Neural cell (in vitro differentiated cells): ENCODE data around the gene FHIT.

Source experiments
- EZH2 ChIP-seq: fragments of 200-600, 300-800 bp; shearing (Covaris generic), sonication (generic); IDR thresholded peaks from 2 replicates; pipeline ENCODE4 v1.6.1; 2014; ENCODE audit warnings: antibody characterized with exemption, low read length, borderline replicate concordance, mild to moderate bottlenecking; ENCODE audit not compliant: insufficient read depth, poor library complexity, severe bottlenecking
- TF ChIP-seq, protein P1 (sequence below): fragments of 450-650 bp; IDR thresholded peaks from 2 replicates; pipeline ENCODE4 v1.5.1; 2014; ENCODE audit warnings: antibody characterized with exemption, mild to moderate bottlenecking, moderate library complexity; ENCODE audit not compliant: poor library complexity, severe bottlenecking
- TF ChIP-seq, protein P2 (sequence below): IDR thresholded peaks from 2 replicates; pipeline ENCODE4 v1.6.1; 2012; ENCODE audit warnings: borderline replicate concordance

DNA sequence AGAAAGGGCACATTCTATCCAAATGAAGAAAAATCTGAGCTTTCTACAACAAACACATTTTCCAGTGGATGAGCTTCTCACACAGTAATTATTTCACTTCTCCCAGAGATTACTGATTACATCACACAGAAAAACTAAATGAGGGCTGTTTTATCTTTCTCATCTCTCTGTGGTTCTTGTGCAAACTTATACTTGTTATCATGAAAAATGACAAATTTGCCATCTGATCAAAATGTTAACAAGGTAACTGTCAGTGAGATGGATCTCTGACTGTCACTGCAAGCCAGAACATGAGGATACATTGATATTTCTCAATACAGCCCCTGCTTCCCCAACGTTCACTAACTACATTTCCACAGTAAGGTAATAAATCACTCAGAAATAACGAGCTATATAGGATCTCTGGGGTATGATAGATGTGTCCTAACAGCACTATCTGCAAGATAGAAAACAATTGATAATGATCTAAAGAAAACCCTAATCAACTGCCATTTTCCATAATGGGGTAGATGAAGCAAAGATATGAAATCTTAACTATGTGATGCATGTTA, 1372.1 kb downstream of the FHIT start:
- no peak for TF ChIP-seq EZH2
- TF ChIP-seq, protein P1, sequence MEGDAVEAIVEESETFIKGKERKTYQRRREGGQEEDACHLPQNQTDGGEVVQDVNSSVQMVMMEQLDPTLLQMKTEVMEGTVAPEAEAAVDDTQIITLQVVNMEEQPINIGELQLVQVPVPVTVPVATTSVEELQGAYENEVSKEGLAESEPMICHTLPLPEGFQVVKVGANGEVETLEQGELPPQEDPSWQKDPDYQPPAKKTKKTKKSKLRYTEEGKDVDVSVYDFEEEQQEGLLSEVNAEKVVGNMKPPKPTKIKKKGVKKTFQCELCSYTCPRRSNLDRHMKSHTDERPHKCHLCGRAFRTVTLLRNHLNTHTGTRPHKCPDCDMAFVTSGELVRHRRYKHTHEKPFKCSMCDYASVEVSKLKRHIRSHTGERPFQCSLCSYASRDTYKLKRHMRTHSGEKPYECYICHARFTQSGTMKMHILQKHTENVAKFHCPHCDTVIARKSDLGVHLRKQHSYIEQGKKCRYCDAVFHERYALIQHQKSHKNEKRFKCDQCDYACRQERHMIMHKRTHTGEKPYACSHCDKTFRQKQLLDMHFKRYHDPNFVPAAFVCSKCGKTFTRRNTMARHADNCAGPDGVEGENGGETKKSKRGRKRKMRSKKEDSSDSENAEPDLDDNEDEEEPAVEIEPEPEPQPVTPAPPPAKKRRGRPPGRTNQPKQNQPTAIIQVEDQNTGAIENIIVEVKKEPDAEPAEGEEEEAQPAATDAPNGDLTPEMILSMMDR: no peak
- TF ChIP-seq, protein P2, sequence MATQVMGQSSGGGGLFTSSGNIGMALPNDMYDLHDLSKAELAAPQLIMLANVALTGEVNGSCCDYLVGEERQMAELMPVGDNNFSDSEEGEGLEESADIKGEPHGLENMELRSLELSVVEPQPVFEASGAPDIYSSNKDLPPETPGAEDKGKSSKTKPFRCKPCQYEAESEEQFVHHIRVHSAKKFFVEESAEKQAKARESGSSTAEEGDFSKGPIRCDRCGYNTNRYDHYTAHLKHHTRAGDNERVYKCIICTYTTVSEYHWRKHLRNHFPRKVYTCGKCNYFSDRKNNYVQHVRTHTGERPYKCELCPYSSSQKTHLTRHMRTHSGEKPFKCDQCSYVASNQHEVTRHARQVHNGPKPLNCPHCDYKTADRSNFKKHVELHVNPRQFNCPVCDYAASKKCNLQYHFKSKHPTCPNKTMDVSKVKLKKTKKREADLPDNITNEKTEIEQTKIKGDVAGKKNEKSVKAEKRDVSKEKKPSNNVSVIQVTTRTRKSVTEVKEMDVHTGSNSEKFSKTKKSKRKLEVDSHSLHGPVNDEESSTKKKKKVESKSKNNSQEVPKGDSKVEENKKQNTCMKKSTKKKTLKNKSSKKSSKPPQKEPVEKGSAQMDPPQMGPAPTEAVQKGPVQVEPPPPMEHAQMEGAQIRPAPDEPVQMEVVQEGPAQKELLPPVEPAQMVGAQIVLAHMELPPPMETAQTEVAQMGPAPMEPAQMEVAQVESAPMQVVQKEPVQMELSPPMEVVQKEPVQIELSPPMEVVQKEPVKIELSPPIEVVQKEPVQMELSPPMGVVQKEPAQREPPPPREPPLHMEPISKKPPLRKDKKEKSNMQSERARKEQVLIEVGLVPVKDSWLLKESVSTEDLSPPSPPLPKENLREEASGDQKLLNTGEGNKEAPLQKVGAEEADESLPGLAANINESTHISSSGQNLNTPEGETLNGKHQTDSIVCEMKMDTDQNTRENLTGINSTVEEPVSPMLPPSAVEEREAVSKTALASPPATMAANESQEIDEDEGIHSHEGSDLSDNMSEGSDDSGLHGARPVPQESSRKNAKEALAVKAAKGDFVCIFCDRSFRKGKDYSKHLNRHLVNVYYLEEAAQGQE: no peak
